K562 (cell line): ENCODE data around the gene SARS1. TPM values are rescaled to one million over a fixed set of nuclear protein-coding genes. Genes with fewer than 3 reads are reported as not detected.

Experiments used
- BACH1 ChIP-seq: fragments of 200-800 bp; sonication (Bioruptor generic); IDR thresholded peaks from 2 replicates; pipeline ENCODE4 v1.6.1; 2016; ENCODE audit warnings: missing genetic modification characterization, missing compliant biosample characterization
- BMI1 ChIP-seq: fragments of 150-350 bp; IDR thresholded peaks from 2 replicates; pipeline ENCODE4 v1.6.1; 2014; ENCODE audit warnings: low read length
- CCAR2 ChIP-seq: fragments of 200-400 bp; formaldehyde crosslinking; IDR thresholded peaks from 2 replicates; pipeline ENCODE4 v1.6.1; 2017; ENCODE audit warnings: mild to moderate bottlenecking, low read depth, low read length
- EGR1 ChIP-seq: fragments of 450-650 bp; conservative IDR thresholded peaks from 2 replicates; pipeline ENCODE4 v1.6.1; 2017; ENCODE audit warnings: mild to moderate bottlenecking
- ELK3 ChIP-seq: fragments of 450-650 bp; formaldehyde crosslinking; IDR thresholded peaks from 2 replicates; pipeline ENCODE4 v1.4.0; 2020; ENCODE audit warnings: mild to moderate bottlenecking
- FOXK2 ChIP-seq, 2 experiments: fragments of 450-650 bp; IDR thresholded peaks in 1 of 2; conservative IDR thresholded peaks in 1 of 2; 2 replicates each; pipeline ENCODE4 v1.6.1; 2016; ENCODE audit warnings: low read depth in 2 of 2, mild to moderate bottlenecking in 1 of 2
- IFI16 ChIP-seq: fragments of 250-450 bp; sonication (Bioruptor Pico); IDR thresholded peaks from 2 replicates; pipeline ENCODE4 v2.1.2; 2022; ENCODE audit warnings: mild to moderate bottlenecking, inconsistent platforms
- KAT8 ChIP-seq: fragments of 450-650 bp; IDR thresholded peaks from 2 replicates; pipeline ENCODE4 v1.6.1; 2016; ENCODE audit warnings: low read depth, mild to moderate bottlenecking
- KLF6 ChIP-seq: fragments of 250-450 bp; sonication (Bioruptor Pico); IDR thresholded peaks from 2 replicates; pipeline ENCODE4 v1.4.0; 2020; ENCODE audit warnings: mild to moderate bottlenecking, moderate library complexity, borderline replicate concordance
- NCOA2 ChIP-seq, 2 experiments: fragments of 450-650 bp; IDR thresholded peaks; 2 replicates each; pipeline ENCODE4 v1.6.1; 2018; ENCODE audit warnings: mild to moderate bottlenecking in 2 of 2, moderate library complexity in 1 of 2; ENCODE audit not compliant: partially characterized antibody in 2 of 2
- NFRKB ChIP-seq: fragments of 450-650 bp; IDR thresholded peaks from 2 replicates; pipeline ENCODE4 v1.6.1; 2016; ENCODE audit warnings: low read depth
- PTRF ChIP-seq: fragments of 450-650 bp; IDR thresholded peaks from 2 replicates; pipeline ENCODE4 v1.6.1; 2016; ENCODE audit warnings: mild to moderate bottlenecking, missing genetic modification characterization, missing compliant biosample characterization
- PYGO2 ChIP-seq: fragments of 450-650 bp; IDR thresholded peaks from 2 replicates; pipeline ENCODE4 v1.6.1; 2016; ENCODE audit warnings: mild to moderate bottlenecking, missing genetic modification characterization, moderate library complexity, missing compliant biosample characterization
- TAF1 ChIP-seq: IDR thresholded peaks from 2 replicates; pipeline ENCODE4 v1.6.1; 2011; ENCODE audit warnings: mild to moderate bottlenecking, low read length, moderate library complexity; ENCODE audit not compliant: insufficient read depth, control insufficient read depth, severe bottlenecking; ENCODE audit errors: extremely low read depth
- THRAP3 ChIP-seq: fragments of 450-650 bp; IDR thresholded peaks from 2 replicates; pipeline ENCODE4 v1.6.1; 2016; ENCODE audit warnings: mild to moderate bottlenecking, inconsistent platforms, borderline replicate concordance
- YY1 ChIP-seq, 3 experiments: IDR thresholded peaks; 2 replicates each; pipeline ENCODE4 v1.6.1; 2011; ENCODE audit warnings: low read length in 2 of 3, mild to moderate bottlenecking in 2 of 3, moderate library complexity in 2 of 3, borderline replicate concordance in 1 of 3, control low read depth in 1 of 3, low read depth in 1 of 3; ENCODE audit not compliant: insufficient read depth in 3 of 3, insufficient replicate concordance in 2 of 3, control insufficient read depth in 1 of 3, insufficient read length in 1 of 3; ENCODE audit errors: extremely low read depth in 1 of 3
- ZBTB26 ChIP-seq: fragments of 450-650 bp; formaldehyde crosslinking; IDR thresholded peaks from 2 replicates; pipeline ENCODE4 v1.4.0; 2022; ENCODE audit warnings: missing genetic modification characterization
- ZEB2 ChIP-seq: fragments of 450-650 bp; IDR thresholded peaks from 2 replicates; pipeline ENCODE4 v1.6.1; 2016
- ZNF134 ChIP-seq: fragments of 250-450 bp; sonication (Bioruptor Pico); conservative IDR thresholded peaks from 2 replicates; pipeline ENCODE4 v1.4.0; 2020
- ZNF551 ChIP-seq: fragments of 250-450 bp; sonication (Bioruptor Pico); IDR thresholded peaks from 2 replicates; pipeline ENCODE4 v1.5.0; 2021; ENCODE audit warnings: mild to moderate bottlenecking, moderate library complexity
- ZNF586 ChIP-seq: fragments of 450-650 bp; formaldehyde crosslinking; conservative IDR thresholded peaks from 2 replicates; pipeline ENCODE4 v1.4.0; 2020; ENCODE audit warnings: mild to moderate bottlenecking, moderate library complexity
- ZNF696 ChIP-seq: fragments of 250-450 bp; sonication (Bioruptor Pico); conservative IDR thresholded peaks from 2 replicates; pipeline ENCODE4 v1.4.0; 2020; ENCODE audit warnings: mild to moderate bottlenecking, moderate library complexity
- ZNF76 ChIP-seq: fragments of 250-450 bp; sonication (Bioruptor Pico); IDR thresholded peaks from 2 replicates; pipeline ENCODE4 v1.4.0; 2020; ENCODE audit warnings: mild to moderate bottlenecking, moderate library complexity, borderline replicate concordance
- ZNF766 ChIP-seq: fragments of 200-800 bp; sonication (Bioruptor generic); conservative IDR thresholded peaks from 2 replicates; pipeline ENCODE4 v1.6.1; 2016; ENCODE audit warnings: missing genetic modification characterization, missing compliant biosample characterization
- ZNF79 ChIP-seq: fragments of 250-450 bp; sonication (Bioruptor Pico); IDR thresholded peaks from 2 replicates; pipeline ENCODE4 v1.4.0; 2020; ENCODE audit warnings: low read depth, mild to moderate bottlenecking, moderate library complexity
- polyA plus RNA-seq, 8 experiments: library from polyadenylated mRNA; depleted of rRNA in 4 of 8; stranded (reverse) in 5 of 8; unstranded in 3 of 8; fragments of >200 nt; fragmentation: Nextera tagmentation in 2 of 8; fragmentation: Illumina TruSeq in 1 of 8; extraction: Ambion mirVana in 2 of 8; extraction: Trizol in 1 of 8; gene quantifications; 2 replicates each; pipeline versions ENCODE4 v1.2.1 to v1.2.3, GENCODE V29; 2011 to 2014; ENCODE audit warnings: inconsistent platforms in 1 of 8, missing spikeins in 1 of 8
- total RNA-seq, 7 experiments: library from RNA; depleted of rRNA in 6 of 7; stranded (reverse); fragments of >200 nt in 6 of 7; fragmentation: Illumina TruSeq in 2 of 7; extraction: Trizol in 2 of 7; gene quantifications; 2 replicates each; pipeline versions ENCODE4 v1.2.1 to v1.2.3, GENCODE V29; 2011 to 2021; ENCODE audit warnings: low replicate concordance in 1 of 7
- TF ChIP-seq, protein P1 (sequence below): fragments of 450-650 bp; IDR thresholded peaks from 2 replicates; pipeline ENCODE4 v1.6.1; 2016; ENCODE audit warnings: antibody characterized with exemption

SARS1 gene
- total and polyA plus RNA-seq, 9 of the 15 experiments (the other 6 are each of a cell fraction or from before 2014, with no cell fraction given): 221 to 623 (median 254) TPM

DNA sequence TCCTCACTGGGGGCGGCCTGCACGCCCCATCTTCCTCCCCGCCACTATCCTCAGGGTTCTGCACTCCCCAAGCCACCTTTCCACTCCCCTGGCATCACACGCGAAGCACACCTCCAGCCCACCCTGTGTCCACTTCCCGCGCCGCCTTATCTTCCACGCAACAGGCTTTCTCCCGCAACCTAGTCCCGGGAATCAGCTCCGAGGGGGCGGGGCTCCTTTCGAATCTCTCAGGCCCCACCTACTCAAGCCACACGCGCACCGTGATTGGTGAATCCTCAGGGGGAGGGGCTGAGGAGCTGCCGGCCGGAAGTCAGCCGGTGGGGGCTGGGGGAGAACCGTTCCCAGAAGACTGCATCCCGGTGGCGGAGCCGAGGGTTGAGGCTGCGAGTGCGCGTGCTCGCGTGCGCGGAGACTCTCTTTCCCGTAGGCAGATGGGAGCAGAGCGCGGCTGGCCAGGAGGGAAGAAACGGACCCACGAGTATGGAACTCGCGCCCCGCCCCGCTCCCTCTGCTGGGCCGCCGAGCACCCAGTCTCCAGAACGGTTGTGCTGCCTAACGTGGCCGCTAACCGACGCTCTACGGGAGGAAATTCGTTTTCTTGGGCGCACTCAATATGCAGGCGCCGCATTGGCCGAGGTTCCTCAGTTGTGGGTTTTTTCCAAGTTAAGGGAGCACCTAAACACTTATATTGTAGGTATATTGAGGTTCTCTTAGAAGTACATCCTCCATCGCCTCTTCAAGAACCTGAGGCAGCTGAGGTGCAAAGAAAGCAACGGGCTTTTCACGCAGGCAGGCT lies 69.4 kb downstream of the SARS1 start, which contains the start of gene PSRC1 (continued):
- TF ChIP-seq ZNF551: no peak
- TF ChIP-seq EGR1: peak; percentile 64; the same call in 1 of the 2 replicates
- TF ChIP-seq NCOA2 (IDR thresholded peaks at IDR 0.05; ENCODE audit: partially characterized antibody in 2 of 2): no peak
- TF ChIP-seq TAF1: peak; percentile 77
- no peak for TF ChIP-seq ELK3 (CRISPR knock-in tag)
- no peak for TF ChIP-seq ZNF76 (CRISPR knock-in tag)
- TF ChIP-seq THRAP3: no peak
- peak in 1 of 2 experiments; percentile 41; a peak in 1 of 4 replicates for TF ChIP-seq FOXK2 (conservative IDR thresholded peaks at IDR 0.05 in 1 of 2, IDR thresholded peaks at IDR 0.05 in 1 of 2; ENCODE audit: low read depth in 2 of 2)
- no peak for TF ChIP-seq BMI1
- TF ChIP-seq, protein P1, sequence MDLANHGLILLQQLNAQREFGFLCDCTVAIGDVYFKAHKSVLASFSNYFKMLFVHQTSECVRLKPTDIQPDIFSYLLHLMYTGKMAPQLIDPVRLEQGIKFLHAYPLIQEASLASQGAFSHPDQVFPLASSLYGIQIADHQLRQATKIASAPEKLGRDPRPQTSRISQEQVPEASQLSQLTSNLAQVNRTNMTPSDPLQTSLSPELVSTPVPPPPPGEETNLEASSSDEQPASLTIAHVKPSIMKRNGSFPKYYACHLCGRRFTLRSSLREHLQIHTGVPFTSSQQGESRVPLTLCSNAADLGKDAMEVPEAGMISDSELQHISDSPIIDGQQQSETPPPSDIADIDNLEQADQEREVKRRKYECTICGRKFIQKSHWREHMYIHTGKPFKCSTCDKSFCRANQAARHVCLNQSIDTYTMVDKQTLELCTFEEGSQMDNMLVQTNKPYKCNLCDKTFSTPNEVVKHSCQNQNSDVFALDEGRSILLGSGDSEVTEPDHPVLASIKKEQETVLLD: peak; percentile 84
- TF ChIP-seq IFI16 (CRISPR knock-in tag): no peak
- TF ChIP-seq NFRKB: peak; percentile 86
- TF ChIP-seq ZNF134: no peak
- no peak for TF ChIP-seq PYGO2 (tag)
- TF ChIP-seq ZNF696 (CRISPR knock-in tag): no peak
- no peak for TF ChIP-seq KAT8
- no peak for TF ChIP-seq PTRF
- peak; percentile 78 for TF ChIP-seq ZEB2
- no peak for TF ChIP-seq BACH1 (tag)
- TF ChIP-seq CCAR2: no peak
- no peak for TF ChIP-seq ZNF79 (CRISPR knock-in tag)
- no peak for TF ChIP-seq ZNF586 (CRISPR knock-in tag)
- TF ChIP-seq KLF6 (CRISPR knock-in tag): peak; percentile 77; the same call in 1 of the 2 replicates
- TF ChIP-seq ZNF766 (CRISPR knock-in tag): peak; percentile 14
- no peak for TF ChIP-seq ZBTB26 (CRISPR knock-in tag)
- peak in 2 of 3 experiments; percentile 61 to 71 for TF ChIP-seq YY1 (IDR thresholded peaks at IDR 0.05; ENCODE audit: borderline replicate concordance in 1 of 3, control insufficient read depth in 1 of 3, extremely low read depth in 1 of 3, insufficient read depth in 3 of 3, insufficient read length in 1 of 3, insufficient replicate concordance in 2 of 3, low read depth in 1 of 3, low read length in 2 of 3)
